DMS153 treated with DMSO at 0.1 percent for 48 hours (cell line): Measurements from ENCODE around the gene SLC7A5.
"Not testable (repeated sequence)": the region's sequence is repeated elsewhere in the genome, so short reads cannot be mapped to it uniquely, and the experiment has no call there.

Experiments
- DNase-seq: peaks from one replicate; lab custom pipeline; 2025; ENCODE audit not compliant: unreplicated experiment; lab: John Stamatoyannopoulos, UW

Gene SLC7A5

GRCh38 chr16:87861300-87862099 lies 7.8 kb downstream of the SLC7A5 start:
- DNase-seq: not testable (repeated sequence)

- no peak for DNase-seq
Observed at GRCh38 chr16:87860553-87861299, 8.6 kb downstream of the SLC7A5 start.

DNA sequence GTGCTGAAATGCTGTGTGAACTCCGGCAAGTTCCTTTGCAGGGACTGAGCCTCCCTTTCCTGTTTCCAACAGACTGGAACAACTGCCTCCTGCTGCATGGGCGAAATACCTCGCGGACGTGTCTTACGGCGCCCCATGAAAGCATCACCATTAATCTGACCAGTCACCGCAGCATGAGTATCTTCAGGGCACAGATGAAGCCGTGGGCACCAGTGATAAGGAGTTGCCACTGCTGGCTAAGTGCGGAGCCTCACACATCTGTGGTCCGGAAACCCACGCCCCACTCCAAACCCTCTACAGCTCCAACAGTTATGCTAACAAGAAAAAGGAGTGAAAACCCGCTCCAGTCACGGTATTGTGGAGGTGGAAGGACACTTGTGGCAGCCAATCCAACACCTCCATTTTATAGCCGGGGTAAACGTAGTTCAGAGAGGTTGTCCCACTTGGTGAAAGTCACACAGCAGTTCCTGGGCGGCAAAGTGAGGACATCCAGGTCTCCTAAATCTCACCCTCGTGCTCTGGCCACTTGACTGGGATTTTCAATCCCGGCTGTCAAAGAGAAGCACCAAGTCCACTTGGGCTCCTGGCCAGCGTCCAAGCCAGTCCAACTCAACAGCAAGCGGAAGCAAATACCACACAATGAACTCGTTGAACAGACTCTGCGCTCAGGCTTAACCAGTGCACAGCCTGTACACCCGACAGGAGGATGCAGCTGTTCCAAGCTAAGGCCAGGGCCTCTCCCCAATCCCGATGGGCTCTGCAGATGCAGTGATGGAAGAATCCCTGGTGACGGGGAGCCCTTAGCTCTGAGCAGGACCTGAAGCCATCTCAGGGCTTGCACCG lies 10.9 kb downstream of the SLC7A5 start:
- DNase-seq: not testable (repeated sequence)

DNA sequence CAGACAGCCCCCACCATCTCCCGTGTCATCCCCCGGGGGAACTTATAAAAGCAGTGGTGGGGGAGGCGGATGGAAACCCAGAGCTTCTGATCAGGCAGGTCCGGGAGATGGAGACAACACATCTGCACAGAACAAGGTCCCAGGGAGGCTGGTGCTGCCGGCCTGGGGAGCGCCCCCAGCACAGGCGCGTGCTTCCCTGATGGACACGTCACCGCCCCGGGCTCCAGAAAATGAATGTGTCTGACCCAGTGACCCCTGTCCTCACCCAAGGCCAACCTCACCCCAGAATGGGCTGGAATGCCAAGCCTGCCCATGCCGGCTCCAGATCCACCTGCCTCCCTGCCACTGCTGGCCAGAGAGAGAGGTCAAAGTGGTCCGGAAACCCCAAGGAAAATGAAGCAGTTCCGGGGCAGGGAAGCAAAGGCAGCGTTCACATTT lies 12.5 kb downstream of the SLC7A5 start:
- no peak for DNase-seq

- no peak for DNase-seq
Observed at GRCh38 chr16:87855852-87856715, 13.2 kb downstream of the SLC7A5 start.

DNA sequence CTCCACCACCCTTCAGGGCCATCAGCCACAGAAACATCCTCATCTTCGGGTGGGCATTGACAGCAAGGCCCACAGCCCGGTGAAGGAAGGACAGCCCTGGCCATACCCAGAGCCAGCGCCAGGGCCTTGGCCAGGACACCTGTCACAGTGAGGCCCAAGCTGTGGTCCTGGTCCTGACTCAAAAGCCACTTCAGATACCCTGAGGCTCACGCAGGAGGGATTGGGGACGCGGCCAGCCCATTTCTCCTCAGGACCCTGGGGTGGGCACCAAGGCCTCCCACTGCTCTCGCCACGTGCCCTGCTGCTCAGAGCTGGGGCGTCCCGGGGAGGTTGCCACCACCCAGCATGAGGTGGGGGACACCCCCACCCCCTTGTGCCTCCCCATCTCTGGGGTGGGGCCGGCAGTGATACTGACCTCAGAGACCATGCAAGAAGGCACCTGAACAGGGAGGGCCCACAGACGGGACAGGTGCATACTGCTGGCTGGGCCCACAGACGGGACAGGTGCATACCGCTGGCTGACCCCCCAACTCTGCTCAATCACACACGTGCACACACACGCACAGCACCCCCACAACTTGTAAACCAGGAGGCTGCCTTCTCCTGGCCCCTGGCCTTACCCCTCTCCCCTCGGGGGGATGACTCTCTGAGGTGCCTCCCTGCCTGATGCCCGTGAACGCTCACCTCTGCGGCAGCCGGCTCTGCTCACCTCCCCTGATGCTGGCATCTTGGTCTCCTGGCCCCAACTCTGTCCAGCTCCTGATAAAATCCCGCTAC lies 14.2 kb downstream of the SLC7A5 start:
- no peak for DNase-seq

DNA sequence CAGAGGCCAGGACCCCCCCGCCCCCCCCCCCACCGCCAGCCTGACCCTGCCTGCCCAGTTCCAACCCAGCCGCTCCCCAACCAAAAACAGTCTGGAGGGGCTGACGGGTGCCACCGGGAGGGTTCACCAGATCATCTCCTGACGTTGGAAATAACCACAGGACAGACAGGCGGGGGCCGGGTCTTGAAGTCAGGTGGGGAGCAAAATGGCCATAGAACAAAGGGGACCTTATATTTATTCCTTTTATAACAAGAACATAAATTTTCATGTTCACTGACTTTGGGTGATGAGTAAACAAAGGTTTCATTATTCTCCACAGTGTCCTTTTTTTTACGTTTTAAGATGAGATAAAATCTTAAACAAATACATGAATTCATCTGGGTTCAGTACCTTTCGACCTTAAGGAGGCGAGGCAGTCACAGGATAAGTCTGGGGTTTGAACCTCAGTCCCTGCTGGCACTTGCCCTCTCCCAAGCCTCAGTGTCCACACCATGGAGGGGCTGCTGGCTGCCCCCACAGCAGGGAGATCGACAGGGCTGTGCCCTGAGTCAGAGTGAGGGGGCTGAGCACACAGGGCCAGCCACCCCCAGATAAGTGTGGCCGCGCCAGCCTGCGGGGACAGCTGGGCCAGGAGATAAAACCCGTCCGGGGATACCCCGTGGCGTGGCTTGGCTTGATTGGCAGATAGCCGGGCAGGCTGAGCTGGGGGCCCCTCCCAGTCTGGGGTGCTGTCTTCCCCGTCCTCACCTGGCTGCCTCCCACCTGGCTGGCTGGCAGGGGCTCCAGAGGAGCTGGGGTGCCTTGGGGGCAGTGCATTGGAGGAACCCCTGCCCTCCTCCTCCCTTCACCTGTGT lies 15.0 kb downstream of the SLC7A5 start:
- DNase-seq: no peak

- peak; percentile 64 for DNase-seq
Observed at GRCh38 chr16:87853411-87854052, 15.8 kb downstream of the SLC7A5 start.

DNA sequence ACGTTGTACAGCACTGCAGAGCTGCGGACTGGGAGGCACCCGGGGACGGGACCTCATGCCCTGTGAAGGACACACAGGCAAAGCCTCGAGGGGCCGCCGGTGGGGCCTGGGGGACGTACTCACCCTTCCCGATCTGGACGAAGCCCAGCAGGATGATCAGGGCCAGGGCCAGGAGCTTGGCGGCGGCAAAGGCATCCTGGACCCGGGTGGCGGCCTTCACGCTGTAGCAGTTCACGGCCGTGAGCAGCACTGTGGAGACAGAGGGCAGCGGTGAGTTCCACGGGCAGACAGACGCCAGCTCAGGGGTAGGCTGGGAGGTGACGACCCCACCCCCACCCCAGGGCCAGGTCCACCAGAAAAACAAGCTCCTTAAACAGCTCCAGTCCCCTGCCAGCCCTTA lies 17.7 kb downstream of the SLC7A5 start:
- no peak for DNase-seq

GRCh38 chr16:87851141-87851587 lies 18.1 kb downstream of the SLC7A5 start:
- DNase-seq: no peak

DNA sequence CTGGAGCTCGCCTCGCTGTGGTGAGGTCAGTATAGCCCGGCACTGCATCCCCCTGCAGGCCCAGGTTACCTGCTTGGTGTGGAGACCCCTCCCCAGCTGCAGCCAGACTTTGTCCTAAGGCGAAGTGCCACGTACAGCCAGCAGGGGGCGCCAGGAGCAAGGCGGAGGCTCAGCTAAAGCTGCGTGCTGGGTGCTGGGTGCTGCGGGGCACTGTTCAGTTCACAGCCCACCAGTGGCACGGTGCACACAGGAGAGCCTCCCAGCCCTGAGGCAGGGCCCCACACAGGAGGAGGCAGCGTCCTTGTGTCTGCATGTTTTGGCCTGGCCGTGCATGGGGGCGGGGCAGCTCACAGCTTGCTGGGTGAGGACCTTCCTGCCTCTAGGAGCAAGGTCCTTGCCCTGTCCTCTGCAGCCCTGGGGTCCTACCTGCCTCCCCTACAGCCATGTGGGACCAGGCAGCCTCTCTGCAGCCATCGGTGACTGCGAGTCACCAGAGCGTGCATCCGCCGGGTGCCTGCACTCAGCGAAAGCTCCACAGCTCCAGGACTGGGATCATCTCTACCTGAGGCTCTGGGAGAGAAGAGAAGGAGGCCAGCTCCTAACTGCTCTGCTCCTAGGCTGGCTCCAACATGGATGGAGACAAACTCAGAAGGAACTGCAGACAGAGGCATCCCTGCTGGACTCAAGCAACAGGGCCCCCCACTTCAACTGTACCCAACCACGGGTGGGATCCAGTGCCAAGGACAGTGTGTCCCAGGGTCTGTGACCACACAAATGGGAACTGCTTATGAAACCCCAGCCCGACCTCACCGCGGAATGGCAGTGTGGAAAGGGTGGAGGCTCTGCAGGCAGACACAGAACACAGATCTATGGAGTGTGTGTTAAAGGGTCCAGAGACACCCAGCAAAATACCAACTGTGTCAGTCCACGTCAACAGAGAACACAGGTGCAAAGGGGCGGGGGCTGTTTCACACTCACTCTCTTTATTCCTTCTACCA lies 19.0 kb downstream of the SLC7A5 start:
- peak; percentile 31 for DNase-seq

DNA sequence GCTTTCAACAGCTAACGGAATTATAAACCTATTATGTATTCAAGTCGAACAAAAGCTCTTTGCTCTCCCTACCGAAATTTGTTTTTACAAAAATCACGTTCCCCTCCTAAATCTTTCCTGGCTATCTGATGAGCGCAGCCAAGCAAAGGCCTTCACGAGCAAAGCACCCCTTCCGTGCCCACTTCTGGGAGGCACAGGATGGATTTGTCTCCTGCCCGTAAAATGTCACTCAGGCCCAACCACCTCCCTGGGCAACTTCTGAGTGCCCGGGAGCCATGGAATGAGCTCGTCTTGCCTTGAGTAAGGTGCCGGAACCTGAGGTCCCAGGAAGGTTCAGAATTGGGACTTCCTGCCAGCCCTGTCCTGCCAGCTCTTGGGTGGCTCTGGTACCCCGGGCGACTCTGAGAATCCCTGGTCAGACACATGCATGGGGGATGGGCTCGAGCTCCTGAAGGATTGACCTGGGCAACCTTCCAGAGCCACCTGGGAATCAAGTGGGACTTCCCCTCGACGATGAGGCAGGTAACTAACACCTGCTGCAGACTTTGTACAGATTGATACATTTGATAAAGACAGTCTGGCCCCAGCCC lies 19.8 kb downstream of the SLC7A5 start:
- no peak for DNase-seq

GRCh38 chr16:87848676-87849345 lies 20.5 kb downstream of the SLC7A5 start:
- no peak for DNase-seq

GRCh38 chr16:87847785-87848675 lies 21.3 kb downstream of the SLC7A5 start:
- no peak for DNase-seq

DNA sequence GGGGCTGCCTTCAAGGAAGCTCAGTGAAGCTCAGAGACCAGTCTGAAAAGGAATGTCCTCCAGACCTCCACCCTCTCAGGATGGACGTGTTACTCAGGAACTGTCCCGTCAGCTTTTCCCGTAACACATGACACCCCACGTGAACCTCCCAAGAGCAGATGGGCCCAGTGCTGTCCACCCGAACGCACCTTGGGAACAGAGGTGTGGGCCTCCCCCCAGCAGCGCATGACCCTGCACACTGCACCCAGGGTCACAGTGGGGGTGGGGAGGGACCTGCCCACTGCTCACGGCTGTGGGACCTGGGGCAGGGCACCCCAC lies 21.9 kb downstream of the SLC7A5 start:
- no peak for DNase-seq
